GM19099 (cell line): ENCODE results near the gene GALNT14.

Experiments
- POLR2A ChIP-seq: IDR thresholded peaks from 3 replicates; pipeline ENCODE4 v1.6.1; 2011; ENCODE audit warnings: low read depth; ENCODE audit not compliant: insufficient read length; ENCODE audit errors: extremely low read depth

Gene GALNT14

GRCh38 chr2:31109633-31110192, 28.5 kb downstream of the GALNT14 start:
- no peak for TF ChIP-seq POLR2A

- no peak for TF ChIP-seq POLR2A
Observed at GRCh38 chr2:31108561-31109286, 29.5 kb downstream of the GALNT14 start.

GRCh38 chr2:31107591-31108300, 30.5 kb downstream of the GALNT14 start:
- no peak for TF ChIP-seq POLR2A

GRCh38 chr2:31101701-31102100, 36.5 kb downstream of the GALNT14 start:
- TF ChIP-seq POLR2A = no peak

- TF ChIP-seq POLR2A = no peak
Observed at GRCh38 chr2:31097962-31098613, 40.2 kb downstream of the GALNT14 start.

GRCh38 chr2:31090188-31090587, 48.1 kb downstream of the GALNT14 start:
- TF ChIP-seq POLR2A = no peak

GRCh38 chr2:31089645-31090044, 48.6 kb downstream of the GALNT14 start:
- no peak for TF ChIP-seq POLR2A

GRCh38 chr2:31088504-31089195, 49.6 kb downstream of the GALNT14 start:
- TF ChIP-seq POLR2A = no peak

- no peak for TF ChIP-seq POLR2A
Observed at GRCh38 chr2:31087491-31087890, 50.7 kb downstream of the GALNT14 start.

GRCh38 chr2:31086590-31086989, 51.6 kb downstream of the GALNT14 start:
- no peak for TF ChIP-seq POLR2A

GRCh38 chr2:31083234-31083993, 54.8 kb downstream of the GALNT14 start:
- TF ChIP-seq POLR2A = no peak

GRCh38 chr2:31082002-31082401, 56.2 kb downstream of the GALNT14 start:
- no peak for TF ChIP-seq POLR2A

GRCh38 chr2:31081492-31081891, 56.7 kb downstream of the GALNT14 start:
- TF ChIP-seq POLR2A = no peak

GRCh38 chr2:31080361-31080760, 57.9 kb downstream of the GALNT14 start:
- no peak for TF ChIP-seq POLR2A
